ENCODE results near the gene CLCA2.

DNA sequence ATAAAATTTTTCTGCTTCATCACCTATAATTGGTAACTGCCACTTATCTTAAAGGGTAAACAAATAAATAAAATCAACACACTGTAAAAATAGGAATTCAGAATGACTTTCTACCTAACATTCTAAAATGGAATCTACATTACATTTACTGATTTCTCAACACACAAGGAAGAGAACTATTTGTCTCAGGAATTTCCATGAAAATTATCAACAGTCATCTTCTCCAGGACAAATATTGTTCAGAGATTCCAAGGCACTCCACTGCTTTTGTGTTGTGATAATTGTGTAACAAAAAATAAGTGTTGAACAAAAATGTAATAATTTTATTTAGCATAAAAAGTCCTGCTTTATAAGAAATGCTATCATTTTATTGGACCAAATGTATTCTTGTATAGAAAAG lies 35.2 kb upstream of the CLCA2 start:
- TF ChIP-seq CTCF (IDR thresholded peaks at IDR 0.05) (no peak), POLR2A (IDR thresholded peaks at IDR 0.05) (no peak), POLR2AphosphoS5 (IDR thresholded peaks at IDR 0.05) (no peak)

Data from suprapubic skin (tissue), 4 donors.